AG10803 (cell line): ENCODE measurements around the gene CDH11.

Source experiments
- DNase-seq: peaks from one replicate; pipeline ENCODE4 v3.0.0; 2010; ENCODE audit warnings: low read depth
- H3K4me3 ChIP-seq: 2 replicates; pipeline ENCODE4 v1.5.1; 2011; ENCODE audit warnings: mild to moderate bottlenecking, low read length, control low read depth
- TF ChIP-seq, protein P1 (sequence below): conservative IDR thresholded peaks from 2 replicates; pipeline ENCODE4 v1.5.1; 2011; ENCODE audit warnings: mild to moderate bottlenecking, low read length, control low read depth, inconsistent platforms

CDH11 gene

DNA sequence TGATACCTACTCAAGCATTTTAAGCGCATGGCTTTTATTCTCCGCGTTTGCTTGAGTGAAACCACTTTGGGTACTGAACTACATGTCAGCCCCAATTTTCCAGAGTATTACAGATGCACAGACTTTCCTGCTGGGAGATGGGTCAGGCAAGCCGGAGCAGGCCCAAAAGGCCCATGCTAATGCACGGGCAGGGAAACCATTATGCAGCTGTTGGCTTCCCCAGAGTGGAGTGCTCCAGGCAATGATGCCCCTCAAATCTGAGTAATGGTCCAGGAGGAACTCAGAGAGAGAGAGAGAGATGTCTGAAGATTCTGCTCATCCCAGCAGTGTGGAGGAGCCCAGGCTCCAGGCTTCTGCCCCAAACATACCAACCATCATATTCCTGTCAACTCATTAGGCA lies 80.2 kb downstream of the CDH11 start:
- no peak for DNase-seq
- TF ChIP-seq, protein P1, sequence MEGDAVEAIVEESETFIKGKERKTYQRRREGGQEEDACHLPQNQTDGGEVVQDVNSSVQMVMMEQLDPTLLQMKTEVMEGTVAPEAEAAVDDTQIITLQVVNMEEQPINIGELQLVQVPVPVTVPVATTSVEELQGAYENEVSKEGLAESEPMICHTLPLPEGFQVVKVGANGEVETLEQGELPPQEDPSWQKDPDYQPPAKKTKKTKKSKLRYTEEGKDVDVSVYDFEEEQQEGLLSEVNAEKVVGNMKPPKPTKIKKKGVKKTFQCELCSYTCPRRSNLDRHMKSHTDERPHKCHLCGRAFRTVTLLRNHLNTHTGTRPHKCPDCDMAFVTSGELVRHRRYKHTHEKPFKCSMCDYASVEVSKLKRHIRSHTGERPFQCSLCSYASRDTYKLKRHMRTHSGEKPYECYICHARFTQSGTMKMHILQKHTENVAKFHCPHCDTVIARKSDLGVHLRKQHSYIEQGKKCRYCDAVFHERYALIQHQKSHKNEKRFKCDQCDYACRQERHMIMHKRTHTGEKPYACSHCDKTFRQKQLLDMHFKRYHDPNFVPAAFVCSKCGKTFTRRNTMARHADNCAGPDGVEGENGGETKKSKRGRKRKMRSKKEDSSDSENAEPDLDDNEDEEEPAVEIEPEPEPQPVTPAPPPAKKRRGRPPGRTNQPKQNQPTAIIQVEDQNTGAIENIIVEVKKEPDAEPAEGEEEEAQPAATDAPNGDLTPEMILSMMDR = no peak
- no peak overlapping the region for H3K4me3 ChIP-seq

GRCh38 chr16:65038100-65038499 lies 83.8 kb downstream of the CDH11 start:
- TF ChIP-seq, protein P1 = no peak
- no peak overlapping the region for H3K4me3 ChIP-seq
- DNase-seq = no peak

DNA sequence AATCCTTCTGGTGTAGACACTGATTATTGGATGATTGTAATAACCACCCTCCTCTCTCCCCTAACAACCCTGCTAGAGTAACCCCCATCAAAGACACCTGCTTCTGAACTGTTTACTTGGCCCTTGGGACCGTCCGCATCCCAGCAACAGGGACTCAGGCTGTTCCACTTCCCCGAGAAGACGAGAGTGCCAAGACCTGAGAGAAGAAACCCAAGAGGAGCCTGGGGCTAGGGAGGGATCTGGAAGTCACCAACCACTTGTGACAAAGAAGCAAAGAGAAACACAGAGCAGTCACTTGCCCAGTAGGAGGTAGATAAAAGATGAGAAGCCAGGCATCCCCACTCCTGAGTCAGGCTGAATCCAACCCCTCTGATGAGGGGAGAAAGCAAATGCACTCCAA lies 84.3 kb downstream of the CDH11 start:
- TF ChIP-seq, protein P1 = no peak
- no peak overlapping the region for H3K4me3 ChIP-seq
- no peak for DNase-seq

- DNase-seq = no peak
- TF ChIP-seq, protein P1 = no peak
- no peak overlapping the region for H3K4me3 ChIP-seq
Measured at GRCh38 chr16:65034915-65035314, 86.9 kb downstream of the CDH11 start.

GRCh38 chr16:65032387-65032786 lies 89.5 kb downstream of the CDH11 start:
- H3K4me3 ChIP-seq = no peak overlapping the region
- DNase-seq = peak; percentile 27
- TF ChIP-seq, protein P1 = no peak

DNA sequence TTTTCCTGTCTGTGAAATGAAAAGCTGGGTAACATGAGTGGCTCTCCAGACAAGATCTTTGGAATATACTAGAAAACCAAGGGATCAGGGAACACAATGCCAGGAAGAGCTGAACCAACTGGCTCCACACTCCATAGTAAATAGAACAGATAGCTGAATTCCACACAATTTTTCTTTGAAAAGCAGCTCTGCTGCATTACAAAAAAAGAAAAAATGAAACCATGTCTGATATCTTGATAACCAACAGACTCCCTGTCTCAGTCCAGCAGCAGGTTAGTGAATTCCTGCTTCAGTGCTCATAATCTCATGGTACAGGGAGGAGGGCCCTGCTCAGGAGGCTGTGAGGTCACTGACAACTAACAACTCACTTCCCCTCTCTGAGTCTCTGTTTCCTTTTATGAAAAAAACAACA lies 97.1 kb downstream of the CDH11 start:
- no peak overlapping the region for H3K4me3 ChIP-seq
- DNase-seq = peak; percentile 22
- TF ChIP-seq, protein P1 = no peak

DNA sequence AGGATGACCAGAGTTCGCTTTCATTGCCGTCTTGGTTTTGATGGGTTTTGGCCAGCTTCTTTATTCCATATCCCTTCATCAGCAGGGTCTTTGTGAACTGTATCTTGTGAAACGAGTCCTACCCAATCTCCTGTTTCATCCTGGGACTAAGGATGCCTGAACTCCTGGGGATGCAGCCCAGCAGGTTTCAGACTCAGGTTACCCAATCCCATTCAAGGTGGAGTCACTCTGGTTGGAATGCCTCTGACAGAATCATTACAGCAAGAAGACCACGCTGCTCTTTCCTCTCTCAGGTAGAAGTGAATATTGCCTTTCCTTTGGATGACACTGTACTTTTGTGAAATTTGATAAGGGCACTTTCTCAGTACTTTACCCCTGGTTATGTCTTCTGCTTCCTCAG lies 98.1 kb downstream of the CDH11 start:
- no peak overlapping the region for H3K4me3 ChIP-seq
- TF ChIP-seq, protein P1 = no peak
- DNase-seq = no peak
